Effector memory CD4-positive, alpha-beta T cell (primary cell): ENCODE data around the gene AKNA.

Experiments used
- DNase-seq, 3 donors: peaks; one replicate each; pipeline ENCODE4 v3.0.0-alpha.2; 2020
- H3K27ac ChIP-seq: 2 replicates; pipeline ENCODE4 v1.7.0; 2013; ENCODE audit warnings: mild to moderate bottlenecking, low read length, moderate library complexity; ENCODE audit not compliant: insufficient read depth, poor library complexity, severe bottlenecking
- H3K27me3 ChIP-seq: replicated peaks from 2 replicates; pipeline ENCODE4 v1.7.0; 2013; ENCODE audit warnings: mild to moderate bottlenecking, low read length; ENCODE audit not compliant: insufficient read depth, control insufficient read depth, poor library complexity, severe bottlenecking
- H3K36me3 ChIP-seq: 2 replicates; pipeline ENCODE4 v1.7.0; 2013; ENCODE audit warnings: mild to moderate bottlenecking, low read length, moderate library complexity; ENCODE audit not compliant: control insufficient read depth, insufficient read depth
- H3K4me1 ChIP-seq: 2 replicates; pipeline ENCODE4 v1.7.0; 2013; ENCODE audit warnings: low read length, mild to moderate bottlenecking; ENCODE audit not compliant: control insufficient read depth, insufficient read depth, poor library complexity, severe bottlenecking
- H3K4me3 ChIP-seq: 2 replicates; pipeline ENCODE4 v1.7.0; 2013; ENCODE audit warnings: low read length, low read depth, mild to moderate bottlenecking; ENCODE audit not compliant: insufficient read depth, poor library complexity, severe bottlenecking
- H3K9me3 ChIP-seq: 2 replicates; pipeline ENCODE4 v1.7.0; 2013; ENCODE audit warnings: mild to moderate bottlenecking, low read length, moderate library complexity; ENCODE audit not compliant: control insufficient read depth

AKNA gene

DNA sequence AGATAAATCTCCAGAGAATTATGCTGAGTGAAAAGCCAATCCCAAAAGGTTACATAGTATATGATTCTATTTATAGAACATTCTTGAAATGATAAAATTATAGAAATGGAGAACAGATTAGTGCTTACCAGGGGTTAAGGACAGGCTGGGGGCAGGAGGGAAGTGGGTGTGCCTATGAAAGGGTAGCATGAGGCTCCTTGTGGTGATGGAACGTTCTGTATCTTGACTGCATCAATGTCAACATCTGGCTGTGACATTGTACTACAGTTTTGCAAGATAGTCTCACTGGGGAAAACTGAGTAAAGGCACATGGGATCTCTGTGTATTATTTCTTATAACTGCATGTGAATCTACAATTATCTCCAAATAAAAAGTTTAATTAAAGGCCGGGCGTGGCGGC, 35.9 kb downstream of the AKNA start:
- no peaks in the 10 kb centered on the region for H3K27me3 ChIP-seq
- no peak for DNase-seq
- peaks cover 86% of the 10 kb centered on the region for H3K36me3 ChIP-seq
- no peak overlapping the region for H3K4me3 ChIP-seq
- H3K9me3 ChIP-seq: no peaks in the 10 kb centered on the region
- peaks cover 14% of the 10 kb centered on the region for H3K4me1 ChIP-seq
- H3K27ac ChIP-seq: no peak overlapping the region

- peak overlapping the region; percentile 44 for H3K27ac ChIP-seq
- H3K36me3 ChIP-seq: peaks cover 86% of the 10 kb centered on the region
- no peak for DNase-seq
- no peaks in the 10 kb centered on the region for H3K9me3 ChIP-seq
- no peaks in the 10 kb centered on the region for H3K27me3 ChIP-seq
- H3K4me3 ChIP-seq: no peak overlapping the region
- H3K4me1 ChIP-seq: peaks cover 14% of the 10 kb centered on the region
Measured at GRCh38 chr9:114350636-114351401, 37.0 kb downstream of the AKNA start.

GRCh38 chr9:114349713-114350480, 37.9 kb downstream of the AKNA start:
- H3K4me3 ChIP-seq: no peak overlapping the region
- H3K4me1 ChIP-seq: peaks cover 14% of the 10 kb centered on the region
- H3K27ac ChIP-seq: peak overlapping the region; percentile 68
- no peaks in the 10 kb centered on the region for H3K27me3 ChIP-seq
- H3K36me3 ChIP-seq: peaks cover 87% of the 10 kb centered on the region
- no peaks in the 10 kb centered on the region for H3K9me3 ChIP-seq
- DNase-seq: no peak

- DNase-seq: peak; percentile 32 to 54 (median 36)
- Histone ChIP-seq H3K36me3 (peaks cover 93% of the 10 kb centered on the region), H3K27me3 (no peaks in the 10 kb centered on the region), H3K27ac (peak overlapping the region; percentile 68), H3K4me3 (no peak overlapping the region), H3K9me3 (no peaks in the 10 kb centered on the region), H3K4me1 (peaks cover 14% of the 10 kb centered on the region)
Measured at GRCh38 chr9:114348906-114349482, 38.8 kb downstream of the AKNA start.

DNA sequence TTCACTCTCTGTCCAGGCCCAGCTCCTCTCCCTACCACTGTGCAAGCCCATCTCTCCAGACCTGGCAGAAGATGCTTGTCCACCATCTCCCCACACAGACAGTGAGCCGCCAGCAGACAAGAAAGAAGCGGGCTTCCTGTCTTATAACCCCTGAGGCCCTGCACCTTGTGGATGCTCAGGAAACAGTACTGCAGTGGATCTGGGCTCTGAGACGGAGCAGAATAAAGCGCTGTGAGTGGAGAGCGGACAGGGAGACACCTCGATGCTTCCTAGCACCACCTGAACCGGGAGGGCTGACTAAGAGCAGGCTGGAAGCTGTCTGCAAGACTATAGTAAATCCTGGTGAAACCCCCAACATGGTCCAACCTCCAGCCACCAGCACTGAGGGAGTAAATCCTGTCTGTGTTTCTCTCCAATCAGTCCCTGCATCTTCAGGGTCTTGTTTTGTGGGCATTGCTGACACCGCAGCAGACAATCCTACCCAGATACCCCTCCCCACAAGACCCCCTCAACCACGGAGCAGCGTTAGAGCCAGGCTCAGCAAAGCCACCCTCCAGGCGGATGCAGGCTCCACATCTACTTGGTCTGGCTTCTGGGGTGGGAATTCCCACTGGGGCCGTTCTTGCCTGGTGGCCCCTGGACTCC, 39.4 kb downstream of the AKNA start:
- no peaks in the 10 kb centered on the region for H3K9me3 ChIP-seq
- no peaks in the 10 kb centered on the region for H3K27me3 ChIP-seq
- no peak for DNase-seq
- peaks cover 93% of the 10 kb centered on the region for H3K36me3 ChIP-seq
- H3K4me3 ChIP-seq: no peak overlapping the region
- peak overlapping the region; percentile 68 for H3K27ac ChIP-seq
- peaks cover 14% of the 10 kb centered on the region for H3K4me1 ChIP-seq

DNA sequence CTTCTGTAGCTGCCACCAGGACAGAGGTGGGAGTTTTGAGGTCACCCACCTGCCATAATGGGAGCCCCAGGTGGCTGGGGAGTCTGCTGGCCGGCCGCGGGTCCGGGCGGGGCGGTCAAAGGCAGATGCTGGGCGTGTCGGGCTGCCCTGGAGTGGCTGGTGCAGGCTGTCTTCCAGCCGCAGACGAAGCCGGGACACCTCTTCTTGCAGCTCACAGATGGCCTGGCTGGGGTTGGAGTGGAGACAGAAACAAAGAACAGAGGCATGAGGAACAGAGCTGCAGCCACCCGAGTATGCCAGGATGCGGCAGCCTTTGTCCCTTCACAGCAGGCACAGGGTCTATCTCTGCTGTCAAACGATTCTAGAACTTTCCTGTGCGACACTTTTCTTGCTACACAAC, 40.1 kb downstream of the AKNA start:
- peaks cover 14% of the 10 kb centered on the region for H3K4me1 ChIP-seq
- no peak overlapping the region for H3K4me3 ChIP-seq
- no peaks in the 10 kb centered on the region for H3K27me3 ChIP-seq
- no peak for DNase-seq
- H3K9me3 ChIP-seq: no peaks in the 10 kb centered on the region
- peak overlapping the region; percentile 68 for H3K27ac ChIP-seq
- peaks cover 93% of the 10 kb centered on the region for H3K36me3 ChIP-seq

DNA sequence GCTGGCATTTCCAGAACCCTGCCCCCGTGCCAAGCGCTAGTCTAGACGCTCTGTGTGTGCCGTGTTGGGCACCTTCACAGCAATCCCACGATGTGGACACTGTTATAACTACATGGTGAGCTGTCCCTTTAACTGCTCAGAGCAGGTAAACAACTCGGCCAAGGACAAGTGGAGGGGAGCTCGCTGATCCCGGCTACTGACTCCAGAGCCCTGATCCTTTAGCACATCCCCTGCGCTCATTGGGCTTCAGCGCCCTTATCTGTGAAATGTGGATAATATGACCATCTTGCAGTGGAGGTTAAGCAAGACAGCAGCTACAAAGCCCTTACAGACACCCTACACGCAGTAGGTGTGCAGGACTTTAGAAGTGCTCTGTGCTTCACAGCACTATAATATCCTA, 41.6 kb downstream of the AKNA start:
- Histone ChIP-seq H3K27ac (peak overlapping the region; percentile 13), H3K9me3 (no peaks in the 10 kb centered on the region), H3K36me3 (peaks cover 97% of the 10 kb centered on the region), H3K4me1 (peaks cover 7% of the 10 kb centered on the region), H3K4me3 (no peak overlapping the region), H3K27me3 (no peaks in the 10 kb centered on the region)
- no peak for DNase-seq

GRCh38 chr9:114345493-114346065, 42.2 kb downstream of the AKNA start:
- peaks cover 6% of the 10 kb centered on the region for H3K4me1 ChIP-seq
- no peaks in the 10 kb centered on the region for H3K9me3 ChIP-seq
- peaks cover 97% of the 10 kb centered on the region for H3K36me3 ChIP-seq
- no peak overlapping the region for H3K4me3 ChIP-seq
- no peak for DNase-seq
- H3K27me3 ChIP-seq: no peaks in the 10 kb centered on the region
- peak overlapping the region; percentile 13 for H3K27ac ChIP-seq

- no peak for DNase-seq
- H3K9me3 ChIP-seq: no peaks in the 10 kb centered on the region
- no peak overlapping the region for H3K27ac ChIP-seq
- no peak overlapping the region for H3K4me3 ChIP-seq
- peaks cover 97% of the 10 kb centered on the region for H3K36me3 ChIP-seq
- H3K27me3 ChIP-seq: no peaks in the 10 kb centered on the region
- peaks cover under 1% of the 10 kb centered on the region for H3K4me1 ChIP-seq
Measured at GRCh38 chr9:114344692-114345091, 43.1 kb downstream of the AKNA start.
